GM23338 (cell line): Measurements from ENCODE around the gene RASA3.

Source experiments
- CREB1 ChIP-seq: fragments of 250-450 bp; sonication (Bioruptor Pico); IDR thresholded peaks from 2 replicates; pipeline ENCODE4 v1.5.0; 2020; ENCODE audit warnings: low read depth, mild to moderate bottlenecking, moderate library complexity
- EZH2 ChIP-seq: fragments of 200-600 bp; sonication (generic); IDR thresholded peaks from one replicate; pipeline ENCODE4 v1.8.0; 2017; ENCODE audit warnings: antibody characterized with exemption, mild to moderate bottlenecking, low read depth; ENCODE audit not compliant: unreplicated experiment
- EZH2phosphoT487 ChIP-seq: fragments of 200-600 bp; sonication (generic); IDR thresholded peaks from one replicate; pipeline ENCODE4 v1.8.1; 2018; ENCODE audit warnings: antibody characterized with exemption; ENCODE audit not compliant: unreplicated experiment
- JUNB ChIP-seq: IDR thresholded peaks from one replicate; pipeline ENCODE4 v1.6.1; 2016; ENCODE audit warnings: antibody characterized with exemption; ENCODE audit not compliant: unreplicated experiment
- NANOG ChIP-seq: IDR thresholded peaks from 2 replicates; pipeline ENCODE4 v1.6.1; 2016; ENCODE audit warnings: antibody characterized with exemption, borderline replicate concordance
- POLR2AphosphoS5 ChIP-seq: IDR thresholded peaks from 2 replicates; pipeline ENCODE4 v1.6.1; 2016; ENCODE audit warnings: antibody characterized with exemption, low read depth
- STAT1 ChIP-seq: IDR thresholded peaks from one replicate; pipeline ENCODE4 v1.6.1; 2016; ENCODE audit warnings: antibody characterized with exemption; ENCODE audit not compliant: unreplicated experiment
- ZNF114 ChIP-seq: fragments of 250-450 bp; sonication (Bioruptor Pico); IDR thresholded peaks from 2 replicates; pipeline ENCODE4 v1.5.0; 2020; ENCODE audit warnings: mild to moderate bottlenecking, moderate library complexity
- ZNF331 ChIP-seq: fragments of 250-450 bp; sonication (Bioruptor Pico); IDR thresholded peaks from 2 replicates; pipeline ENCODE4 v1.5.0; 2020; ENCODE audit warnings: low read depth, mild to moderate bottlenecking, moderate library complexity
- TF ChIP-seq, protein P1 (sequence below), 2 experiments: fragments of 200-600 bp in 1 of 2; sonication (generic) in 1 of 2; conservative IDR thresholded peaks; 2 replicates each; pipeline versions ENCODE4 v1.5.1 to v1.6.1; 2016 to 2017; ENCODE audit warnings: antibody characterized with exemption in 2 of 2, low read depth in 2 of 2, mild to moderate bottlenecking in 2 of 2, moderate library complexity in 1 of 2
- TF ChIP-seq, protein P2 (sequence below): IDR thresholded peaks from one replicate; pipeline ENCODE4 v1.6.1; 2018; ENCODE audit warnings: antibody characterized with exemption; ENCODE audit not compliant: unreplicated experiment
- TF ChIP-seq, protein P3 (sequence below): IDR thresholded peaks from 2 replicates; pipeline ENCODE4 v1.6.1; 2016; ENCODE audit warnings: antibody characterized with exemption
- TF ChIP-seq, protein P4 (sequence below): fragments of 250-450 bp; sonication (Bioruptor Pico); IDR thresholded peaks from 2 replicates; pipeline ENCODE4 v1.5.0; 2020; ENCODE audit warnings: mild to moderate bottlenecking, moderate library complexity

DNA sequence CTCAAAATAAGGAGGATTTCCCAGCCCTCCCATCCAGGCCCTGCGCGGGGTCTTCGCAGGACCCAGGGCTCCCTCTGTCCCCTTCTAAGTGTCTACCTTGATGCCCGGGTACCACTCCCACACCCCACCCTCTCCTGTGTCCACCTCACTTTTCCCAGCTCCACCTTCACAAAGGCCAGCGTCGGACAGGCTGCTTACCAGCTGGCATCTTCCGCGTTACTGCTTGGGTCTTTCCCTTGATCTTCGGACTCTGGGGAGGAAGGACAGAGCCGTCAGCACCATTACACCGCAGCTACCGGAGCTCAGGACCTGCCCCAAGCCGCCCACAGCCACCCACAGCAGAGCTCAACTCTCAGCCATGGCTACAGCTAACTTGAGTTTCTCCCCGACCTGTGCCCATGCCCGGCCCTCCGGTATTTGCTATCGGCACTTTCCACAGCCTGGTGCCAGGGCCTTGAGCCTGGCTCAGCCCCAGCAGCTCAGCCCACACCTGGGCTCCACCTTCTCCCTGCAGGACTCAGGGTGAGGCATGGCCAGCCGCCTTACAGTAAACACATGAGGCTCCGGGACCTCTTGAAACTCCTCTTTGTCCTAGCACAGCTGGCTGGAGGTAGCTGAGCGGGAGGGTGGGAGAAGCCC, 162.3 kb downstream of the RASA3 start:
- TF ChIP-seq POLR2AphosphoS5 (no peak), EZH2 (no peak), CREB1 (CRISPR knock-in tag) (no peak), STAT1 (no peak), ZNF114 (CRISPR knock-in tag) (no peak), NANOG (no peak), EZH2phosphoT487 (no peak), ZNF331 (no peak), JUNB (no peak)
- TF ChIP-seq, protein P1, sequence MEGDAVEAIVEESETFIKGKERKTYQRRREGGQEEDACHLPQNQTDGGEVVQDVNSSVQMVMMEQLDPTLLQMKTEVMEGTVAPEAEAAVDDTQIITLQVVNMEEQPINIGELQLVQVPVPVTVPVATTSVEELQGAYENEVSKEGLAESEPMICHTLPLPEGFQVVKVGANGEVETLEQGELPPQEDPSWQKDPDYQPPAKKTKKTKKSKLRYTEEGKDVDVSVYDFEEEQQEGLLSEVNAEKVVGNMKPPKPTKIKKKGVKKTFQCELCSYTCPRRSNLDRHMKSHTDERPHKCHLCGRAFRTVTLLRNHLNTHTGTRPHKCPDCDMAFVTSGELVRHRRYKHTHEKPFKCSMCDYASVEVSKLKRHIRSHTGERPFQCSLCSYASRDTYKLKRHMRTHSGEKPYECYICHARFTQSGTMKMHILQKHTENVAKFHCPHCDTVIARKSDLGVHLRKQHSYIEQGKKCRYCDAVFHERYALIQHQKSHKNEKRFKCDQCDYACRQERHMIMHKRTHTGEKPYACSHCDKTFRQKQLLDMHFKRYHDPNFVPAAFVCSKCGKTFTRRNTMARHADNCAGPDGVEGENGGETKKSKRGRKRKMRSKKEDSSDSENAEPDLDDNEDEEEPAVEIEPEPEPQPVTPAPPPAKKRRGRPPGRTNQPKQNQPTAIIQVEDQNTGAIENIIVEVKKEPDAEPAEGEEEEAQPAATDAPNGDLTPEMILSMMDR (conservative IDR thresholded peaks at IDR 0.05; ENCODE audit: low read depth in 2 of 2) = no peak
- TF ChIP-seq, protein P2, sequence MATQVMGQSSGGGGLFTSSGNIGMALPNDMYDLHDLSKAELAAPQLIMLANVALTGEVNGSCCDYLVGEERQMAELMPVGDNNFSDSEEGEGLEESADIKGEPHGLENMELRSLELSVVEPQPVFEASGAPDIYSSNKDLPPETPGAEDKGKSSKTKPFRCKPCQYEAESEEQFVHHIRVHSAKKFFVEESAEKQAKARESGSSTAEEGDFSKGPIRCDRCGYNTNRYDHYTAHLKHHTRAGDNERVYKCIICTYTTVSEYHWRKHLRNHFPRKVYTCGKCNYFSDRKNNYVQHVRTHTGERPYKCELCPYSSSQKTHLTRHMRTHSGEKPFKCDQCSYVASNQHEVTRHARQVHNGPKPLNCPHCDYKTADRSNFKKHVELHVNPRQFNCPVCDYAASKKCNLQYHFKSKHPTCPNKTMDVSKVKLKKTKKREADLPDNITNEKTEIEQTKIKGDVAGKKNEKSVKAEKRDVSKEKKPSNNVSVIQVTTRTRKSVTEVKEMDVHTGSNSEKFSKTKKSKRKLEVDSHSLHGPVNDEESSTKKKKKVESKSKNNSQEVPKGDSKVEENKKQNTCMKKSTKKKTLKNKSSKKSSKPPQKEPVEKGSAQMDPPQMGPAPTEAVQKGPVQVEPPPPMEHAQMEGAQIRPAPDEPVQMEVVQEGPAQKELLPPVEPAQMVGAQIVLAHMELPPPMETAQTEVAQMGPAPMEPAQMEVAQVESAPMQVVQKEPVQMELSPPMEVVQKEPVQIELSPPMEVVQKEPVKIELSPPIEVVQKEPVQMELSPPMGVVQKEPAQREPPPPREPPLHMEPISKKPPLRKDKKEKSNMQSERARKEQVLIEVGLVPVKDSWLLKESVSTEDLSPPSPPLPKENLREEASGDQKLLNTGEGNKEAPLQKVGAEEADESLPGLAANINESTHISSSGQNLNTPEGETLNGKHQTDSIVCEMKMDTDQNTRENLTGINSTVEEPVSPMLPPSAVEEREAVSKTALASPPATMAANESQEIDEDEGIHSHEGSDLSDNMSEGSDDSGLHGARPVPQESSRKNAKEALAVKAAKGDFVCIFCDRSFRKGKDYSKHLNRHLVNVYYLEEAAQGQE = no peak
- TF ChIP-seq, protein P3, sequence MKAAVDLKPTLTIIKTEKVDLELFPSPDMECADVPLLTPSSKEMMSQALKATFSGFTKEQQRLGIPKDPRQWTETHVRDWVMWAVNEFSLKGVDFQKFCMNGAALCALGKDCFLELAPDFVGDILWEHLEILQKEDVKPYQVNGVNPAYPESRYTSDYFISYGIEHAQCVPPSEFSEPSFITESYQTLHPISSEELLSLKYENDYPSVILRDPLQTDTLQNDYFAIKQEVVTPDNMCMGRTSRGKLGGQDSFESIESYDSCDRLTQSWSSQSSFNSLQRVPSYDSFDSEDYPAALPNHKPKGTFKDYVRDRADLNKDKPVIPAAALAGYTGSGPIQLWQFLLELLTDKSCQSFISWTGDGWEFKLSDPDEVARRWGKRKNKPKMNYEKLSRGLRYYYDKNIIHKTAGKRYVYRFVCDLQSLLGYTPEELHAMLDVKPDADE = no peak
- TF ChIP-seq, protein P4, sequence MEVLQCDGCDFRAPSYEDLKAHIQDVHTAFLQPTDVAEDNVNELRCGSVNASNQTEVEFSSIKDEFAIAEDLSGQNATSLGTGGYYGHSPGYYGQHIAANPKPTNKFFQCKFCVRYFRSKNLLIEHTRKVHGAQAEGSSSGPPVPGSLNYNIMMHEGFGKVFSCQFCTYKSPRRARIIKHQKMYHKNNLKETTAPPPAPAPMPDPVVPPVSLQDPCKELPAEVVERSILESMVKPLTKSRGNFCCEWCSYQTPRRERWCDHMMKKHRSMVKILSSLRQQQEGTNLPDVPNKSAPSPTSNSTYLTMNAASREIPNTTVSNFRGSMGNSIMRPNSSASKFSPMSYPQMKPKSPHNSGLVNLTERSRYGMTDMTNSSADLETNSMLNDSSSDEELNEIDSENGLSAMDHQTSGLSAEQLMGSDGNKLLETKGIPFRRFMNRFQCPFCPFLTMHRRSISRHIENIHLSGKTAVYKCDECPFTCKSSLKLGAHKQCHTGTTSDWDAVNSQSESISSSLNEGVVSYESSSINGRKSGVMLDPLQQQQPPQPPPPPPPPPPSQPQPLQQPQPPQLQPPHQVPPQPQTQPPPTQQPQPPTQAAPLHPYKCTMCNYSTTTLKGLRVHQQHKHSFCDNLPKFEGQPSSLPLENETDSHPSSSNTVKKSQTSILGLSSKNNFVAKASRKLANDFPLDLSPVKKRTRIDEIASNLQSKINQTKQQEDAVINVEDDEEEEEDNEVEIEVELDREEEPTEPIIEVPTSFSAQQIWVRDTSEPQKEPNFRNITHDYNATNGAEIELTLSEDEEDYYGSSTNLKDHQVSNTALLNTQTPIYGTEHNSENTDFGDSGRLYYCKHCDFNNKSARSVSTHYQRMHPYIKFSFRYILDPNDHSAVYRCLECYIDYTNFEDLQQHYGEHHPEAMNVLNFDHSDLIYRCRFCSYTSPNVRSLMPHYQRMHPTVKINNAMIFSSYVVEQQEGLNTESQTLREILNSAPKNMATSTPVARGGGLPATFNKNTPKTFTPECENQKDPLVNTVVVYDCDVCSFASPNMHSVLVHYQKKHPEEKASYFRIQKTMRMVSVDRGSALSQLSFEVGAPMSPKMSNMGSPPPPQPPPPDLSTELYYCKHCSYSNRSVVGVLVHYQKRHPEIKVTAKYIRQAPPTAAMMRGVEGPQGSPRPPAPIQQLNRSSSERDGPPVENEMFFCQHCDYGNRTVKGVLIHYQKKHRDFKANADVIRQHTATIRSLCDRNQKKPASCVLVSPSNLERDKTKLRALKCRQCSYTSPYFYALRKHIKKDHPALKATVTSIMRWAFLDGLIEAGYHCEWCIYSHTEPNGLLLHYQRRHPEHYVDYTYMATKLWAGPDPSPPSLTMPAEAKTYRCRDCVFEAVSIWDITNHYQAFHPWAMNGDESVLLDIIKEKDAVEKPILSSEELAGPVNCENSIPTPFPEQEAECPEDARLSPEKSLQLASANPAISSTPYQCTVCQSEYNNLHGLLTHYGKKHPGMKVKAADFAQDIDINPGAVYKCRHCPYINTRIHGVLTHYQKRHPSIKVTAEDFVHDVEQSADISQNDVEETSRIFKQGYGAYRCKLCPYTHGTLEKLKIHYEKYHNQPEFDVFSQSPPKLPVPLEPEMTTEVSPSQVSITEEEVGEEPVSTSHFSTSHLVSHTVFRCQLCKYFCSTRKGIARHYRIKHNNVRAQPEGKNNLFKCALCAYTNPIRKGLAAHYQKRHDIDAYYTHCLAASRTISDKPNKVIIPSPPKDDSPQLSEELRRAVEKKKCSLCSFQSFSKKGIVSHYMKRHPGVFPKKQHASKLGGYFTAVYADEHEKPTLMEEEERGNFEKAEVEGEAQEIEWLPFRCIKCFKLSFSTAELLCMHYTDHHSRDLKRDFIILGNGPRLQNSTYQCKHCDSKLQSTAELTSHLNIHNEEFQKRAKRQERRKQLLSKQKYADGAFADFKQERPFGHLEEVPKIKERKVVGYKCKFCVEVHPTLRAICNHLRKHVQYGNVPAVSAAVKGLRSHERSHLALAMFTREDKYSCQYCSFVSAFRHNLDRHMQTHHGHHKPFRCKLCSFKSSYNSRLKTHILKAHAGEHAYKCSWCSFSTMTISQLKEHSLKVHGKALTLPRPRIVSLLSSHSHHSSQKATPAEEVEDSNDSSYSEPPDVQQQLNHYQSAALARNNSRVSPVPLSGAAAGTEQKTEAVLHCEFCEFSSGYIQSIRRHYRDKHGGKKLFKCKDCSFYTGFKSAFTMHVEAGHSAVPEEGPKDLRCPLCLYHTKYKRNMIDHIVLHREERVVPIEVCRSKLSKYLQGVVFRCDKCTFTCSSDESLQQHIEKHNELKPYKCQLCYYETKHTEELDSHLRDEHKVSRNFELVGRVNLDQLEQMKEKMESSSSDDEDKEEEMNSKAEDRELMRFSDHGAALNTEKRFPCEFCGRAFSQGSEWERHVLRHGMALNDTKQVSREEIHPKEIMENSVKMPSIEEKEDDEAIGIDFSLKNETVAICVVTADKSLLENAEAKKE = no peak
